Measurements from ENCODE around the gene C1orf115. TPM values are rescaled to one million over a fixed set of nuclear protein-coding genes. Genes with fewer than 3 reads are reported as not detected.
"Not testable (repeated sequence)": the region's sequence is repeated elsewhere in the genome, so short reads cannot be mapped to it uniquely, and the experiment has no call there.

The C1orf115 gene
- total RNA-seq, 6 donors from 2014 or later, result 12.6 to 33.0 (median 30.0) TPM

DNA sequence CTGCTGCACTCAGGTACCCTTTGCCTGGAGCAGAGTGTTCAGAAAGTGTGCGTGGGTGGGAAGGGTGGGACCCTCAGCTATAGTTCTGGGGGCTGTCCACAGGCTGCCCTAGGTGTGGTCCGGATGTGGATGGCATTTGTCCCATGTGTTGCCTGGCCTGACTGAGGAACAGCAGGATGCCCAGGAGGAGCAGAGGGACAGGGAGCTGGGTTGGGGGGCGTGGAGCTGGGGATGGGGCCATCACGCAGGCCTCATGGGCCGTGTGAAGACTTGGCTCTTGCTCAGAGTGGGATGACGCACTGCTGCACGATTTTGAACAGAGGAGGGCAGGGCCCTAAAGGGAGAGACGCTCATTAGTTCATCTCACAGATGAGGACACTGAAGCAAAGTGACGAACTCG lies 17.0 kb downstream of the C1orf115 start:
- peaks cover 0 to 3% (median 0%) of the 10 kb centered on the region in 4 donors for H3K4me1 ChIP-seq
- H3K27me3 ChIP-seq, result no peaks in the 10 kb centered on the region
- no peaks in the 10 kb centered on the region for H3K9me3 ChIP-seq
- ATAC-seq (ENCODE audit: low FRiP score in 2 of 2), result no peak
- H3K4me3 ChIP-seq, result no peak overlapping the region
- 86 to 90% methylated on average over 10 of the region's 10 CpGs for WGBS, 2 donors
- H3K27ac ChIP-seq, result no peak overlapping the region
- DNase-seq, result no peak
- no peaks in the 10 kb centered on the region for H3K36me3 ChIP-seq
- TF ChIP-seq POLR2A (IDR thresholded peaks at IDR 0.05) (no peak), CTCF (IDR thresholded peaks at IDR 0.05) (no peak), POLR2AphosphoS5 (IDR thresholded peaks at IDR 0.05) (no peak), EP300 (IDR thresholded peaks at IDR 0.05) (no peak)

- DNase-seq (no peak), ATAC-seq (ENCODE audit: low FRiP score in 2 of 2) (no peak)
- TF ChIP-seq EP300 (IDR thresholded peaks at IDR 0.05) (no peak), POLR2AphosphoS5 (IDR thresholded peaks at IDR 0.05) (no peak), POLR2A (IDR thresholded peaks at IDR 0.05) (no peak), CTCF (IDR thresholded peaks at IDR 0.05) (no peak)
- Histone ChIP-seq H3K27me3 (no peaks in the 10 kb centered on the region), H3K9me3 (no peaks in the 10 kb centered on the region), H3K27ac (no peak overlapping the region), H3K4me3 (no peak overlapping the region), H3K4me1 (no peaks in the 10 kb centered on the region), H3K36me3 (no peaks in the 10 kb centered on the region)
- 86 to 89% methylated on average over 4 of the region's 4 CpGs for WGBS, 2 donors
Observed at GRCh38 chr1:220708244-220708643, 18.1 kb downstream of the C1orf115 start.

DNA sequence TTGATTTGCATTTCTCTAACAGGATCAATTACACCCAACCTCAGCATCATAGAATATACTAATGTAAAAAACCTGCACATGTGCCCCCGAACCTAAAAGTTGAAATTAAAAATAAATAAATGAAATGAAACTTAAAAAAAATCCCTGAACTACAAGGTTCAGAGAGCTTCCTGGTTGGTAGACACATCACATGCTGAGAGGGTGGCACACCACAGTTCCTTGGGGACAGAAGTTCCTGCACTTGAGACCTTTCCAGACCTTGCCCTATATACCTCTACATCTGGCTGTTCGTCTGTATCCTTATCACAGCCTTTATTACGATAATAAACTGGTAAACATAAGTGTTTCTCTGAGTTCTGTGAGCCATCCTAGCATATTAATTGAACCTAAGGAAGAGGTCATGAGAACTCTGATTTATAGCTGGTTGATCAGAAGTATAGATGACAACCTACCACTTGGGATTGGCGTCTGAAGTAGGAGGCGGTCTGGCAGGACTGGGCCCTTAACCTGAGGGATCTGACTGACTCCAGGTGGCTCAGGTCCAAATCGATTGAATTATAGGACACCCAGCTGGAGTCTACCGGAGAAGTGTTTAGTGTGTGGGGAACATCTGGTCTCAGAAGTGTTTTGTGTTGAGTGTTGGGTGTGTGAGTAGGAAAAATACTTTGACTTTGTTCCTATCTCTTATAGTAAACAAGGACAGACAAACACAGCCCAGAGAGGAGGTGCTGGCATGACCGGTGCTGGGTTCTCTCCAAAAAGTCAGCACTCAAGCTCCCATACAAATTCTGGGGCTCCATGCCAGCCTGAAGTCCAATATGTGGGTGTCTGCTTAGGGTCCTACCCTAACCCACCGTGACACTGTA lies 19.0 kb downstream of the C1orf115 start:
- no peaks in the 10 kb centered on the region for H3K27me3 ChIP-seq
- no peaks in the 10 kb centered on the region for H3K36me3 ChIP-seq
- no peak overlapping the region for H3K27ac ChIP-seq
- ATAC-seq (ENCODE audit: low FRiP score in 2 of 2) (no peak), DNase-seq (no peak)
- no peaks in the 10 kb centered on the region for H3K9me3 ChIP-seq
- 65 to 67% methylated on average over 9 of the region's 9 CpGs for WGBS, 2 donors
- H3K4me1 ChIP-seq, result no peaks in the 10 kb centered on the region
- TF ChIP-seq CTCF (IDR thresholded peaks at IDR 0.05) (no peak), EP300 (IDR thresholded peaks at IDR 0.05) (no peak), POLR2A (IDR thresholded peaks at IDR 0.05) (no peak), POLR2AphosphoS5 (IDR thresholded peaks at IDR 0.05) (no peak)
- H3K4me3 ChIP-seq, result no peak overlapping the region

GRCh38 chr1:220710333-220710732 lies 20.2 kb downstream of the C1orf115 start:
- no peak for TF ChIP-seq POLR2AphosphoS5 (IDR thresholded peaks at IDR 0.05)
- no peaks in the 10 kb centered on the region for H3K36me3 ChIP-seq
- 48 to 68% methylated on average over 4 of the region's 4 CpGs for WGBS, 2 donors
- H3K4me1 ChIP-seq, result no peaks in the 10 kb centered on the region
- H3K27me3 ChIP-seq, result no peaks in the 10 kb centered on the region
- H3K4me3 ChIP-seq, result no peak overlapping the region
- no peaks in the 10 kb centered on the region for H3K9me3 ChIP-seq
- DNase-seq (no peak), ATAC-seq (ENCODE audit: low FRiP score in 2 of 2) (no peak)
- H3K27ac ChIP-seq, result no peak overlapping the region

GRCh38 chr1:220711056-220711809 lies 21.1 kb downstream of the C1orf115 start:
- no peak for DNase-seq
- Histone ChIP-seq H3K9me3 (peaks cover 0 to 2% (median under 1%) of the 10 kb centered on the region in 4 donors), H3K27me3 (no peaks in the 10 kb centered on the region), H3K4me3 (no peak overlapping the region), H3K27ac (no peak overlapping the region), H3K36me3 (no peaks in the 10 kb centered on the region), H3K4me1 (no peaks in the 10 kb centered on the region)
- no peak for TF ChIP-seq POLR2A (IDR thresholded peaks at IDR 0.05)
- no peak for TF ChIP-seq EP300 (IDR thresholded peaks at IDR 0.05)
- peak in 1 of 2 donors; percentile 41 for ATAC-seq (ENCODE audit: low FRiP score in 2 of 2)
- 68 to 69% methylated on average over 9 of the region's 9 CpGs for WGBS, 2 donors

- not testable (repeated sequence) for H3K27ac ChIP-seq; ATAC-seq (ENCODE audit: low FRiP score in 2 of 2); H3K9me3 ChIP-seq; H3K4me1 ChIP-seq; DNase-seq; H3K4me3 ChIP-seq; H3K27me3 ChIP-seq; H3K36me3 ChIP-seq
- 93 to 98% methylated on average over 5 of the region's 5 CpGs for WGBS, 2 donors
Observed at GRCh38 chr1:220715986-220716385, 25.8 kb downstream of the C1orf115 start.

Measured in upper lobe of left lung (tissue), 6 donors.